ENCODE results near the gene MLLT10.
A peak's percentile ranks its signal among the peaks of the same experiment; 100 is the strongest.

Gene MLLT10

DNA sequence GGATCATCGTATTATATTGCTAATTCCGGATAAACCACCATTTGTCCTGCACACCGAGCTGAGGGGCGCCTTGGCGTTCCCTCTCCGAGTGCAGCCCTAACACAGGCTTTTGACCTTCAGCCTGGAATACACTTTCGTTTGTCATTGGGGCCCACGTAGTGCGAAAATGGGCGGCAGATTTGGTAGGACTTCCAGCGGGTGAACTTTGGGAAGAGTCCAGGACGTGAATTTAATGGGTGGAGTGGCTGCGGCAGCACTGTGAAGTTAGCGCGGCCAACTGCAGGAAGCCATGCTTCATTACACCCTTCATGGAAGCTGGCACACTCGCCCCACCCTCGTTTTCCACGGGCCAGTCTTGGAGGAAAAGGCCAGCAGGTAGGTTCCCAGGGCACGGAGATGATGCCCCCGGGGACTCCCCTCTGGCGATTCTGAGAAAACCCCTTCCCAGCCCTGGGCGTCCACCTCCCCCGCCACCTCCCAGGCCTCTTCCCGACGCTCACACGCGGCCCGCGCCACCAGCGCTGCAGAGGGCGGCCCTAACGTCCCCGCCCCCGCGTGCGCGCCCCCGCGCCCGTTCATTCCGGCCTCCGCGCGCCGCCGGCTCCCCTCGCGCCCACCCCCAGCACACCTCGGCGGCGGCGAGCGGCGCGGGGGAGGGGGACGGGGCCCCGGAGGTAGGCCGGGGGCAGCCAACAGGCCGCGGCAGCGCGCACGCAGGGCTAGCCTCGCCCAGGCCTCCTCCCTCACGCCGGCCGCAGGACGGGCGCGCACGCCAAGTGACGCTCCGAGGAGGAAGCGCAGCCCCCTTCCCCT lies at the start of gene MLLT10:
Gene MLLT10 (plus strand): TSS at position 766 of the 813 bp plus-strand sequence. CDS start 413 bp downstream, outside the sequence.
- peak; percentile 92 to 99 for DNase-seq (ENCODE audit: low read depth in 2 of 2)
- TF ChIP-seq, protein P1, sequence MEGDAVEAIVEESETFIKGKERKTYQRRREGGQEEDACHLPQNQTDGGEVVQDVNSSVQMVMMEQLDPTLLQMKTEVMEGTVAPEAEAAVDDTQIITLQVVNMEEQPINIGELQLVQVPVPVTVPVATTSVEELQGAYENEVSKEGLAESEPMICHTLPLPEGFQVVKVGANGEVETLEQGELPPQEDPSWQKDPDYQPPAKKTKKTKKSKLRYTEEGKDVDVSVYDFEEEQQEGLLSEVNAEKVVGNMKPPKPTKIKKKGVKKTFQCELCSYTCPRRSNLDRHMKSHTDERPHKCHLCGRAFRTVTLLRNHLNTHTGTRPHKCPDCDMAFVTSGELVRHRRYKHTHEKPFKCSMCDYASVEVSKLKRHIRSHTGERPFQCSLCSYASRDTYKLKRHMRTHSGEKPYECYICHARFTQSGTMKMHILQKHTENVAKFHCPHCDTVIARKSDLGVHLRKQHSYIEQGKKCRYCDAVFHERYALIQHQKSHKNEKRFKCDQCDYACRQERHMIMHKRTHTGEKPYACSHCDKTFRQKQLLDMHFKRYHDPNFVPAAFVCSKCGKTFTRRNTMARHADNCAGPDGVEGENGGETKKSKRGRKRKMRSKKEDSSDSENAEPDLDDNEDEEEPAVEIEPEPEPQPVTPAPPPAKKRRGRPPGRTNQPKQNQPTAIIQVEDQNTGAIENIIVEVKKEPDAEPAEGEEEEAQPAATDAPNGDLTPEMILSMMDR (IDR thresholded peaks at IDR 0.05; ENCODE audit: low read depth, low read length) = peak; percentile 32
- H3K4me3 ChIP-seq (replicated peaks in 1 of 2; ENCODE audit: low read depth in 2 of 2, low read length in 2 of 2) = peak within 1 kb of the TSS; percentile 75 to 79

GRCh38 chr10:21487416-21488180 lies 46.4 kb upstream of the MLLT10 start:
- DNase-seq (ENCODE audit: low read depth in 2 of 2) = no peak
- TF ChIP-seq, protein P1 (IDR thresholded peaks at IDR 0.05; ENCODE audit: low read depth, low read length) = no peak
- H3K4me3 ChIP-seq (replicated peaks in 1 of 2; ENCODE audit: low read depth in 2 of 2, low read length in 2 of 2) = no peak overlapping the region

DNA sequence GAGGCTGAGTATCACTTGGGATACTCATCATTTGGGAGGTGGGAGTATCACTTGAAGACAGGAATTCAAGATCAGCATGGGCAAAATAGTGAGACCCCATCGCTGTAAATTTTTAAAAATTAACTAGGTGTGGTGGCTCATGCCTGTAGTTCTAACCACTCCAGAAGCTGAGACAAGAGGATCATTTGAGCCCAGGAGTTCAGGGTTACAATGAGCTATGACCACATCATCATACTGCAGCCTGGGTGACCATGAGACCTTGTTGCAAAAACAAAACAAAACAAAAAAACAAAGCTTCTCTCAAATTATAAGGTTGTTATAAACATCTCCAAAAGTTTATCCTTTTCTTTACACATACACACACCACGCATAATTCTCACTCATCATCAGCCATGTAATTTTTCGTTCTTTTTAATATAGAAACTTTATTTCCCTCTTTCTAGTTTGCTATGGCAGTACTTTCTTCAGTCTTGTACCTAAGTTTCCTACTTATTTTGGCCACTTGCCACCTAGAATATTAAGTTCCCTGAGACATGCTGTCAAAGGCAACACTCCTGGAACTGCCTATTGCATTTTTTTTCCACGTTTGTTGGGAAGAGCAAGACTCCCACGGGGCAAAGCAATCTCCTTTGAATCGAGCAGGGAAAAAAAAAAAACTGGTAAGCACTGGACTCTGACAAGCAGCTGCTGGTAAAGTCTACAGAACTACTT lies 45.6 kb upstream of the MLLT10 start:
- peak; percentile 25 to 60 for DNase-seq (ENCODE audit: low read depth in 2 of 2)
- no peak overlapping the region for H3K4me3 ChIP-seq (replicated peaks in 1 of 2; ENCODE audit: low read depth in 2 of 2, low read length in 2 of 2)
- TF ChIP-seq, protein P1 (IDR thresholded peaks at IDR 0.05; ENCODE audit: low read depth, low read length) = no peak

DNA sequence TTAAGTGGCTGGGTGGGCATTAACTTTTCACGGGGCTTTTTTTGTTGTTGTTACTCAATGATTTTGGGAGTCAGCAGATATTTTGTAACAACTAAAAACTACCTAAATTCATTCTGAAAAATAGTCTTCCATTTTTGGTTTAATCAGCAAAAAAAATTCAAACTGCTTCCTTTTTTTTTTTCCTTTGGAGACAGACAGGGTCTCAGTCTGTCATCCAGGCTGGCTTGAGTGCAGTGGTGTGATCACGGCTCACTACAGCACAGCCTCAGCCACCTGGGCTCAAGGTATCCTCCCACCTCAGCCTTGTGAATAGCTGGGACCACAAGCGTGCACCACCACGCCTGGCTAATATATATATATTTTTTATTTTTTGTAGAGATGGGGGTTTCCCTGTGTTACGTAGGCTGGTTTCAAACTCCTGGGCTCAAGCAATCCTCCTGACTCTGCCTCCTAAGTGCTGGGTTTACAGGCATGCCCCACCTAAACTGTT lies 45.0 kb upstream of the MLLT10 start:
- TF ChIP-seq, protein P1 (IDR thresholded peaks at IDR 0.05; ENCODE audit: low read depth, low read length) = no peak
- no peak for DNase-seq (ENCODE audit: low read depth in 2 of 2)
- H3K4me3 ChIP-seq (replicated peaks in 1 of 2; ENCODE audit: low read depth in 2 of 2, low read length in 2 of 2) = no peak overlapping the region

DNA sequence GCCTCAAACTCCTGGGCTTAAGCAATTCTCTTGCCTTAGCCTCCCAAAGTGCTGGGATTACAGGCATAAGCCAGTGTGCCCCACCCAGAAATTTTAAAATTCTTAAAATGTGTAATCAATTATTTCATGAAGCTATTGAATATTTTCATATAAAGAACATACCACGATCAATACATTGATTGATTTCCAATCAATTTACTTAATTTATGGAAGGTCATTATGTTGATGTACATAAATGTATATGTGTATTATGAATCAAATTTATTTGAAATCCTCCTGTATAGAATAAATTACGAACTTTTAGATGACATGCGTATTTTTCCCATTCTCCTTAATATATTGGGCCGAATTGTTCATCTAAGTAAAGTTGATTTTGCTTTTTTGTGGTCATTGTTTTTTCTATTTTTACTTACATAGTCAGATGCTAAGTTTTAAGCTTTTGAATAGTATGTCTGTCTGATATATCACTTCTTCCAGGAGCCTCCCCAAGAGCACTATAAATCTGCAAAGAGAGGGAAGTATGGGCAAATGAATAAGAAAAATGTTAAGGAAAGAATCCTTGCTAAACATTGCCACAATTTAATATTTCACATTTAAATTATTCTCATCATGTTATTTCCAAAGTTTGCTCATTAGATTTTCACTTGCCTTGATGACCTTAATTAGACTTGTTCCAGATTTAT lies 43.9 kb upstream of the MLLT10 start:
- no peak overlapping the region for H3K4me3 ChIP-seq (replicated peaks in 1 of 2; ENCODE audit: low read depth in 2 of 2, low read length in 2 of 2)
- DNase-seq (ENCODE audit: low read depth in 2 of 2) = no peak
- TF ChIP-seq, protein P1 (IDR thresholded peaks at IDR 0.05; ENCODE audit: low read depth, low read length) = no peak

- no peak for DNase-seq (ENCODE audit: low read depth in 2 of 2)
- TF ChIP-seq, protein P1 (IDR thresholded peaks at IDR 0.05; ENCODE audit: low read depth, low read length) = no peak
- H3K4me3 ChIP-seq (replicated peaks in 1 of 2; ENCODE audit: low read depth in 2 of 2, low read length in 2 of 2) = no peak overlapping the region
Observed at GRCh38 chr10:21490711-21491105, 43.3 kb upstream of the MLLT10 start.

Data from cardiac fibroblast (primary cell).